ENCODE data around the gene AQP12B.

The AQP12B gene

DNA sequence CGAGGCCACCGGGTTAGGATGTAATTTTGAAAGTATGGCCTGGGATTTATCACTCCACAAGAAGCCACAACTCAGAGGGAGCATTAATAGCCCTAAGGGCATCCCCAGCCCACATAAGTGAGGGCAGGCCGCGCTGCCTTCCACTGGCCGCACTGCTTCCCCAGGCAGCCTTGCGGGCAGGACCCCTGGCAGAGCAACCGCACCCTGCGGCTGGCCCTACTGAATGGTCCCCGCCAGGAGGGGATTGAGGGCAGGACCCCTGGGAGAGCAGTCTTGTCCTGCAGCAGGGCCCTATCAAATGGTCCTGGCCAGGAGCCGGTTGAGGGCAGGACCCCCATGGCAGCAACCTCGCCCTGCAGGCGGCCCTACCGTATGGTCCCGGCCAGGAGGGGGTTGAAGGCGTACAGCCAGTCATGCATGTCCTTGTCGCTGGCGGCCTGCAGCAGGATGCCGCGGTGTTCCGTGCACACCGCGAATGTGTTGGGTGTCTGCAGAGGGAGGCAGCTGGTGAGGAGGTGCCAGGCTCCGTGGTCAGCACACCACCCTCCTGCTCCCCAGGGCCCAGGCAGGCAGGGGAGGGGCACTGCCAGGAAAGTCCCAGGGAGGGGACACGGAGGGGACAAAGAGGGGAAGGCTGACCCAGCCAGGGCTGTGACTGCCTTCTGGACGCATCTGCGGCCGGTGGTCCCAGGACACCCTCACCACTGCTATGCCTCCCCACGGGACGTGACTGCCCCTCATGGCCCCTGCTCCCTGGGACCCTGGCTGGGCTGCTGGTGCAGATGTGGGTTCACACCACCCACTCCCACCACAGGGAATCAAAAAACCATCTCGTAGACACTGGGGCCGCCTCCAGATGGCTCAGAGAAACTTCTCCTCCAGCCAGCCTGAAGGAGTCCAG lies 35.2 kb upstream of the AQP12B start:
- no peak for DNase-seq (ENCODE audit: low spot score)

DNA sequence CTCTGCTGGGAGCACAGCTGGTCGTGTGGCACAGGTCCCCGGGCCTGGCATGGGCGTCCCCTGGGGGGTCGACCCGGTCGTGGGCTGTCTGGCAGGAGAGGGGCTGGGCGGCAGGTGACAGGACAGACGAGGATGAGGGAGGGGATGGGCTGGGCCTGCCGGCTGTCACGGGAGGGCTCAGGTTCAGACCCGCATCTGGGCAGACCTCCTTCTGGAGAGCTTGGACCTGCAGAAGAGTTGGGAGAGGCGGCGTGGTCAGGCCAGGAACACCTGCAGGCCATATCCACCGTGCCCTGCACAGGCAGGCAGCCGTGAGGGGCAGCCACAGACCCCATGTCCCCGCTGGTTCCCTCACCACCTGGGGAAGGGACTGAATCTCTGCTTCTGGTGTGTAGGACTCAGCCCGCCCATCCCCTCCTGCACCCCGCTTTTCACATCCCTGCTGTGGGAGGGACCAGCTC lies 34.5 kb upstream of the AQP12B start:
- DNase-seq (ENCODE audit: low spot score) = no peak

DNA sequence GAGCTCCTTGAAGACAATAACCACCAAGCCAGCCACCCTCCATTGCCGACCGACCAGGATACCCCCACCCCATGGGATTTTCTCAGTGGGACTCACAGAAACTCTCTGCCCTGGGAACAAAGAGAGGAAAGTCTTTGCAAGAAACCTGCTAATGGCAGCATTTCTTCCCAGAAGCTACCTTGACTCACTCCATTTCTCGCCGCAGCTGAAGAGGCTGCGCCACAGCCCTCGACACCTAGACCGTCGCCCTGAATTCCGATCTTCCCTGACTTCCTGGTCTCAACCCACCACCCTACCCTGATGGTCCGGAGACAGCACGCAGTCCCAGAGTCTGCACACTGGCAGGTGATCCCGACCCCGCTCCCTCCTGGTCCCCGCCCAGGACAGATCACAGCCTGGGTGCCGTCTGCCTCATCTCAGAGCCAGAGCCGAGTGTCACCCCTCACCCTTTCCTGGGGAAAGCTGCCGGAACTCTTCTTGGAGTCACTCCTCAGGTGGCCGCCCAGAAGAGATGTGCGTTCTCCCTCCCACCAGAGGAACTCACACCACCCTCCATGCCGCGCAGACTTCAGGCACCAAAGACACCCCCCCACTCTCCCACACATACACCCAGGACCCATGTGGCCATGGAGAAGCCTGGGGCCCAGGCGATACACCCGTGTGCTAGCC lies 33.6 kb upstream of the AQP12B start:
- no peak for DNase-seq (ENCODE audit: low spot score)

DNA sequence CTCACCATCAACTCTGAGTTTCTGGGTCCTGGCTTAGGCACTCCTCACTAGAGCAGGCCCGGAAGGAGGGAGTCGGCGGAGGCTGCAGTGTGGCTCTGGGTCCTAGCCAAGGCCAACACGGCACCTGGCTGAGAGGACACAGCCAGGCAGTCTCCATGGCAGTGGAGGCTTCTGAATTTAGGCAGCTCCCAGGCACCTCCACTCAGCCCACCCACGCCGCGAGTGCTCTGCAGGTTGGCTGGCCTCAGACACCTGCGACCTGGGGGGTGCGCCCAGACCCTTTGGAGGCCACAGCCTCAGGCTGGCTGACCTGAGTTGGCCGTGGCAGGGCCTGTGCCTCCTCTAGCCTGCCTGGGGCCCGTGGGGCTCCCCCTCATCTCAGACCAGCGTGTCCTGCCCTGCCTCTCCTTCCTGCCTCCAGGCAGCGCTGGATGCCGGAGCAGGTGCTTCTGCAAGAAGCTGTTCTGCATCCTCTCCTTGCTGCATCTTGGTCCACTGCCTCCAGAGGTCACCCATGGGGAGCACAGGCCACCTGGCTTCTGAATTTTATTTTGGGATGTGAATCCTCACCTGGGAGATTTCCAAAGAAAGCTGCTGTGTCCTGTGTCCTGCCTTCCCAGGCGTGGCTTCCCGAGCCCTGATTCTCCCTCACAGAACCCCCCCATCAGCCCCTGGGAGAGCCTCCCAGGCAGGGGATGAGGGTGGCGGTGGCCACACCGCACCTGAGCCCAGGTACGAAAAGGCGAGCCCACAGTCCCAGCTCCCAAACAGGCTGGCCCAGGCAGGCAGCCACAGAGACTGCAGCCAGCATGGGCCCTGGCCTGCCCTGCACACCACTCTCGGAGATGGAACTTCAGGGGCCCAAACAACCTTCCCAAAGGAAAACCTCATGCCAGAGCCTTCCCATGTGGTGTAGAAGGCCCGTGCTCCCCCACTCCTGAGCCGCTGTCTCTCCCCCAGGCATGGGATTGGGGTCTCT lies 32.4 kb upstream of the AQP12B start:
- no peak for DNase-seq (ENCODE audit: low spot score)

DNA sequence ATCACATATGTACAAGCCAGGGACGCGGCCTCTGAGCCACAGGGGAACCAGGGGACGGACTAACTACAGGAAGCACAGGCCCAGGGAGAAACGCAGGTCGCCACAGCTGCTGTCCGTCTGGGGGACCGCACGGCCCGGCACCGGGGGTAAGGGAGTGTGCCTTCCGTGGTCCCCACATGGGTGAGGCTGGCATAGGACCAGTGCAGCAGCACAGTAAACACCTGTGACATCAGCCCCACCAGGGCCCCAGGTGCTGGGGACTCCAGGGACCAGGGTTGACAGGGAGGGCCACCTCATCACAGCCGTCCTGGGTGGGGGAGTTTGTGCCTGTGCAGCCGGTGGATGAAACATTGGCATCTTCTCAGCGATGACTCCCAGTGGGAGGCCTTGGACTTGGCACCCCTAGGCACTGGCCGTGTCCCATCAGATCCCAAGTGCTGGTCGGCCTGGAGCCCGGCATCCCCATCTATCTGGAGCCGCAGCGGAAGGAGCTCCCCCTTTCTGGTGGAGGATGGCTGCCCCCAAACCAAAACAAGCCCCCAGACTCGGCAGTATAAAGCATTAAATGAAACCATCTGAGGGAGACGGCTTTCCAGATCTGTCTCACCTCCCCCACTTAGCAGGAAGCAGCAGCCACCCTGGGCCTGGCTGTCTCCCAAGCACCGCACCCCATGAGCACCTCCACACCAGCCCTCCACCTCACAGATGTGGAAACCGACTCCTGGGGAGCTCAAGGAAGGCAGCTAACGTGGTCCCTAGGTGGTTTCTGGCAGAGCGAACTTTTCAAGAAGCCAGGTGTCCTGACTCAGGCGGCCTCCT lies 31.5 kb upstream of the AQP12B start:
- DNase-seq (ENCODE audit: low spot score) = no peak

DNA sequence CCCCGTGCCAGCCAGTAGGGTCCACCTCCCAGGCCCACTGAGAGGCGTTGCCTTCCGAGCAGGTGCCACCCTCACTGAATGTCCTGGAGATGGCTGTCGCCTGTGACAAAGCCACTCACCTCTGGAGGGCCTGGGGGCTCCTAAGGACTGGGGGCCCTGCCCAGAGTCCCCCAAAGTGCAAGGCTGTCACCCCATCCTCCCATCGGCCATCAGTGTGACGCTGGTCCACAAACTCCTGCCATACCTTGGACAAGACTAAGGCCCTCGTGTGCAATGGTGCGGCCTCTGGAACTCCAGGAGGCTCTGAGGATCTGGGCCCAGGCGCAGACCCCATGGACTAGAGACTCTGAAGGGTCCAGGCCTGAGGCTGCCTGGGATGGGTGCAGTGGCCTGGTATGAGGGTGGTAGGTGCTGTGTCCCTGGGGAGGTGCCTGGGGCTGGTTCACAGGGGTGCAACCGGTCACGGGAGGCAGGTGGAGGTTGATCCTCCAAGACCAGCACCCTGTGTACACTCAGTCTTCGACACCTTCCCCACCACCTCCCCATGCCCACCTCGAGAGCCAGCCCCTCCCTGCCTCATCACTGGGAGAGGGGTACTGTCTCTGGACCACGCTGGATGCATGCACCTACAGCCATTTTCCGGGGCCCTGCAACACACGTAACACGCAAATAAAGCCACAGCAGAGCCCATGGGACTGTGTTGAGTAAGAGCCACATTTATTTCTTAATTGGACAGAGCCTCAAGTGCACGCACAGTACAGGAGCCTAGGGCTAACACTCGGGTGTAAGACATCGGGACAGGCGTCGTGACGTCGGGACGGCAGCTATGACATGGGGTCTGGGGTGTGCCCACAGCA lies 30.6 kb upstream of the AQP12B start:
- no peak for DNase-seq (ENCODE audit: low spot score)

DNA sequence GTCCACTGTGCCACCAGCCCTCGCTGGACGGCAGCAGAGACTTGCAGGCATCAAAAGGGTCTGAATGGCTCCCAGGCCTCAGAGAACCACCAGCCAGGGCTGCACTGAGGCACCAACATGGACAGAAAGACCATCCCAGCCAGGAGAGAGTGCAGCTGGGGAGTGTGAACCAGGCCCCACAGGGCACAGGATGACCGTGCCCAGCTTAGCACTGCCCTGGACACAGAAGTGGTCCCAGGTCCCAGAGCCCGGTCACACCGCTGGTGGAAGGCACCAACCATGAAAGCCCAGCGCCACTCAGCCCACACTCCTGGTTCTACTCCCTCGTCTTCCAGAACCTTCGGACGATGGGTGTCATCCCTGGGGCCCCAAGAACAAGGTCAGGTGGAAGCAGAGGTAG lies 29.4 kb upstream of the AQP12B start:
- no peak for DNase-seq (ENCODE audit: low spot score)

DNA sequence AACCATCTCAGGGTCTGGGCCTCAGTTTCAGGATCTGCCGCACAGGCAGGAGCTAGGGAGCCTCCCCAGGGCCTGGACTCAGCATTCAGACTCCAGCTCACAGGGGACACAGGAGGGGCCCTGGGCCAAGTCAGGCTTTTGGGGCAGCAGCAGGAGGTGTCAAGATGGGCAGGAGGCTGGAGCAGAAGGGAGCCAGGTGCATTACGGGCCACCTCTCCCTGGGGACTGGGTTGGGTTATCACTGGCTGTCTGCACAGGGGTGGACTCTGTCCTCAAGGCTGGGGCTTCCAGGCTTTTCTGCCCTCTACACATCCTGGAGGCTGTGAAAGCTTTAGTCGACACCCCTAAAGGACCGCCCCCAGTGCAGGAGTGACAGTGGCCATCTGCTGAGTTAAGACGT lies 29.0 kb upstream of the AQP12B start:
- no peak for DNase-seq (ENCODE audit: low spot score)

DNA sequence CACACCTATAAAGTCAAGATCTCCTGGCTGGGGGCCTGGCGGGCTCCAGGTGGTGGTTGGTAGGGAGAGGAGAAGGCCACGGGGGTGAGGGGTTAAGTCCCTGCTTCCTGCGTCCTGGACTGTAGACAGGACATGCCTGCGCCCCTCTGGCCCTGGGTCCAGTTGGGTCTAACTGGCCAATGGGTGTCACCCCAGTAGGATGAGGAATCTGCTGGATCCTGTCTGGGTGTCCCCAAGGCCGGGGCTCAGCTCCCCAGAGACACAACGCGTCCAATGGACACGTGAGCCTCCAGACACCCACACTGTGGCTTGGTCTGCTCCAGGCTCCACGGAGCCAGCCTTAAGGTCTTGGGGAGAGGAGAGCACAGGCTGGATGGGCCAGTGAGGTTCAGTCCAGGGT lies 28.6 kb upstream of the AQP12B start:
- no peak for DNase-seq (ENCODE audit: low spot score)

DNA sequence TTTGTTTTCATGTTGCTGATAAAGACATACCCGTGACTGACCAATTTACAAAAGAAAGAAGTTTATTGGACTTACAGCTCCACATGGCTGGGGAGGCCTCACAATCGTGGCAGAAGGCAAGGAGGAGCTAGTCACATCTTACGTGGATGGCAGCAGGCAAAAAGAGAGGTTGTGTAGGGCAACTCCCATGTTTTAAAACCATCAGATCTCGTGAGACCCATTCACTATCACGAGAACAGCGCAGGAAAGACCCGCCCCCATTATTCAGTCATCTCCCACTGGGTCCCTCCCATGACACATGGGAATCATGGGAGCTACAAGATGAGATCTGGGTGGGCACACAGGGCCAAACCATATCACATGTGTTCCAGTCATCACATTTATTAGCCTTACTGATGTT lies 25.8 kb upstream of the AQP12B start:
- DNase-seq (ENCODE audit: low spot score) = no peak

DNA sequence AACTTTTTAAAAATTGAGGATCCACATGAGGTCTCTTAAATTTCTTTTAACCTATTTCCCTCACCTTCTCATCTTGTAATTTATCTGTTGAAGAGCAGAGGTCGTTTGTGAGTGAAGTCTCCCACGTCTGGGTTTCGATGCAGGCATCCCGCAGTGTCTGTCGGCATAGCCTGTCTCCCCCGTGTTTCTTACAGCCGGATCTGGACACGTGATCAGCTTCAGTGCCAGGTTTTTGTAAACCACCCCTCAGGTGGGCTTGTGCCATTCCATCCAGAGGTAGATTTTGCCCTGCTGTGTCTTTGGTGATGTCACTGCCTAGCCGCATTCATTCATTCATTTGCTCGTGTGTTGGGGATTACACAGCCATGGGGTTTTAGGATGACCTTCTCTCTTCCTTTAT lies 25.1 kb upstream of the AQP12B start:
- no peak for DNase-seq (ENCODE audit: low spot score)

DNA sequence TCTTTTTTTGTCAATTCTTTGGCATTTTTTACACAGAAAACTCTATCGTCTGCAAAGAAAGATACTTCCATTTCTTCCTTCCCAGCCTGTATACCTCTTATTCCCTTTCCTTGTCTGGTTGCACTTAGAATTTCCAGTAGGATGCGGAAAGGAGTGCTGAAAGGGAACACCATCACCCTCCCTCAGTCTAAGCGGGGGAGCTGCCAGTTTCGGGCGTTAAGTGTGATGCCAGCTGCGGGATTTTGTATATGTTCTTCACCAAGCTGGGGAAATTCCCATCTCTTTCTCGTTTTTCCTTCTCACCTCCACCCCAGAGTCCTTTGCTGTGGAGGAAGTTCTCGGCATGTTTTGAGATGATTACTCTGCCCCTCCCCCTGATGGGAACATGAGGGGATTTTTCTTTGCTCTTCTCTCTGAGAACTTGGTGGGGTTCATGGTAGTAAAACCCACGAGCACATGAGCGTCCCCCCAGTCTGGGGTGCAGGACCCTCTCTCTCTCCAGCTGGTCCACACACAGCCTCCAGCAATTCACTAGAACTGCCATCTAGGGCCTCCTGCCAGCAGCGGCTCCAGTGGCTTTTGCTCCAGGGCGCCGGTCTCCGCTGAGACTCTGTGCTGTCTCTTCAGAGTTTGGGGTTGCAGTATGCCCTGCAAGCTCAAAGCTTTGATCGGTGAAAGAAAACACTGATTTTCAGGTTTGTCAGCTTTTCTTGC lies 24.5 kb upstream of the AQP12B start:
- DNase-seq (ENCODE audit: low spot score) = no peak

DNA sequence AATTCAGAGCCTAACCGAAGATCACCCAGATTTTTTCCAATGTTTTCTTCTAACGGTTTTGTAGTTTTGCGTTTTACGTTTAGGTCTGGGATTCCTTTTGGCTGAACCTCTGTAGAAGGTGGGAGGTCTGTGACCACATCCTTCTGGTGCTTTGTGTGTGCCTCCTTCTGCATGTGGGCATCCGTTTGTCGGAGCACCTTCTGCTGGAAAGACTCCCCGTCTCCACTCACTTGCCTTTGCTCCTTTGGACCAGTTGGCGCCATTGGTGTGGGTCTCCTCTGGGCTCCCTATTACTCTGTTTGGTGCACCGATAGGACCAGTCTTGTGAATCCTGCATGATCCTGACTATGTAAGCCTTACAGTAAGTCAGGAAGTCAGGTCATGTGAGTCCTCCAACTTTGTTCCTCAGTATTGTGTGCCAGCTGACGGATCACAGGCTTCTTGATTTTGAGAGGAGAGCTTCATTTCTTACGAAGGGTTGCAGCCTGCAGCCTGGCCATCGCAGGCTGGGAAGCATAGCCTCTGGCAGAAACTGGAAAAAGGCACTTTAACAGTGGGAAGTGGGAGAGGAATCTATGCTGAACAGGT lies 22.6 kb upstream of the AQP12B start:
- DNase-seq (ENCODE audit: low spot score) = no peak

DNA sequence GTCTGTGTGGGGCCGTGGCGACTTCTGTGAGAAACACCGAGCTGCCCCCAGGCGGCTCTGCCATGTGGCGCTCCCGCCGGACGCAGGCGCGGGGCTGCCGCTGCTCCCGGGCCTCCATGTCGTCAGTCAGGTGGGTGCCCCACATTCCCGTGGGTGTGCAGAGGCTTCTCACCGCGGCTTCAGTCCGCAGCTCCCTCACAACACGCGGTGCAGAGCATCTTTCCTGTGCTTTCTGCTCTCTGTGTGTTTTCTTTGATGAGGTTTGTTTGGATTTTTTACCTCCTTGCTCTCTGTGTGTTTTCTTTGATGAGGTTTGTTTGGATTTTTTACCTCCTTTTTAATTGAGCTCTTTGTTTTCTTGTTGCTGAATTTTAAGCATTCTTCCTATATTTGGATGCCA lies 22.0 kb upstream of the AQP12B start:
- DNase-seq (ENCODE audit: low spot score) = no peak

DNA sequence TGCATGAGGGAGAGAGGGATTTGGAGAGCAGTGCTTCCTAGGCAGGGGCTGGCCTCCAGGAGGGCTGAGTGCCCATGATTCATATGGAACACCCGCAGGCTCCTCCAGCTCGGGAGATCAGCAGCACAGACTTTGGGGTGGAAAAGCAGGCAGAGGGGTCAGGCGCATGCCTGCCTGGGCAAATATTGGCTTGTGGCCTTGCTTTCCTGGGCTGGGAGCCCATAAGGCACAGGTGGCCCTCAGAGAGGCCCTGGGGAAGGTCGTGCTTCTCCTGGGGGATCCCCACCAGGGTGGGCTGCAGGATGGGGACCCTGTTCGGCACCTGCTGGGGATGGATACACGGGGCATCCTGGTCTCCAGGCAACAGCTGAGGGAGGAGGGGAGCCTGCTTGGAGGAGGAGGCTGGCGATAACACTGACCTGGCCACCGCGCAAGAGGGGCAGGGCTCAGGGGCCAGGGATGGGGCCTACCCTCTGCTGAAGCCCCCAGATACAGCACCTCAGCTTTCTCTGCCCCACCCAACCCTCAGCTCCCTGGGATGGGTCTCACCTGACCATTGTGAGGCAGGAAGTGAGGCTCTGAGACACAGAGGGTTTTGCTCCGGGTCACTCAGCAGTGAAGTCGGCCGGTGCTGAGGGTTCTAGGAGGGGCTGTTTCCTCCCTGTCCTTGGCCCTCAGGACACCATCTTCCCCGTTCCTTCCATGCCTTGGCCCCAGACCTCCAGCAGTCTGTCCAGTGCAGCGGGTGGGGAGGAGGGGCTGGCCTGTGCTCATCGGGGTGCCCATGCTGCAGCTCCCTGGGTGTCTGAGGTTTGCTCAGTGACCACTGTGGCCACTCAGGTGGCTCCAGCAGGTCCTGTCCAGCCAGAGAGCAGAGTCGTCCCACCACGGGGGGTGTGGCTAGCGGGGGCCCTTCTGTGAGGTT lies 21.0 kb upstream of the AQP12B start:
- no peak for DNase-seq (ENCODE audit: low spot score)

DNA sequence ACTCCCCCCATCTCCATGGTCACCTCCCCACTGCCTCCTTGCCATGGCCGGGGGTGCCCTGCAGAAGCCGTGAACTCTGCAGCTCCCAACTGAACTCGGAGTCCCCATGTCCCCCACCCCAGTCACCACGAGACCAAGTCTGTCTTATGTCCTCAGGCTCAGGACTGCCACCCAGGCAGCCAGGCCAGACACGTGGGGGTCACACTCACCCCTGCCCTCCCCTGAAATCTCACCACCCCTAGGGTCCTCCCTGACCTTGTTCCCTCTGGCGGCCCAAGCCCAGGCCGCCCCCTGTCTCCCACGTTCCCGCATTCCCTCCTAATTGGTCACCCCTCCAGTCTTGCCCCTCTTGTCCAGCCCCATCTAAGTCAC lies 19.9 kb upstream of the AQP12B start:
- no peak for DNase-seq (ENCODE audit: low spot score)

DNA sequence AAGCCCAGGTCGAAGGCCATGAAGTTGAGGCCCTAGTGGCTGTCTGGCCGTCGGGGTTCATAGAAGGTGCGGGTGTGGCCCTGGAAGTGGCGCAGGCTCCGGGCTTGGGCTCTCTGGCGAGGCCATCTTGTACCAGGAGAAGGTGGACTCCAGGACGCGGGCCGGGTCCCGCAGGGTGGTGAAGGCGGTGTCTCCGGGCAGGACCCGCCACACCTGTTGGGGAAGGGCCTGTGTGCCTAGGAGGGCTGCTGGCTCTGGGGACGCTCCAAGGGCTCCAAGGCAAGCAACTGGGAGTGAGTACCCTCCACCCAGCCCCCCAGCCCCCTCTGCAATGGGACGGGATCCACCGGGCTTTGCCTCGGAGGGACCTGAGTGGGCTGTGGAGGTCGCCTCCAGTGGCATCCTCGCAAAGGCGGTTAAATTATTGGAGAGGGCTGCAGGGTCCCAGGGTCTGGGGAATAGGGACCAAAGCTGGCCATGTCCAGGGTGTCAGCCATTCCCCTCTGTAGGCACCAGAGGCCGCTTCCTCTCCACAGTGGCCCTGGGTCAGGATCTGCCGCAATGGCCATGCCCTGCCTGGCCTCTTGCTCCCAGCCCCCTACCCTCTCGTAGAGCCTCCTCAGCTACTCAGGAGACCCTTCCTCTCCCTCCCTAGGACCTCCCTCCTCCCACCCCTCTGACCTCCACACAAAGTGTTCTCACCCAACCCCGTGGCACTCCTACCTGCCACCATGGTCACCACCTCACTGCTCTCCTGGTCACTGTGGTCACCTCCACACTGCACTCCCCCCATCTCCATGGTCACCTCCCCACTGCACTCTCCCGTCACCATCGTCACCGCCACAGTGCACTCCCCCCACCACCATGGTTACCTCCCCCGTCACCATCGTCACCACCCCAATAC lies 19.3 kb upstream of the AQP12B start:
- DNase-seq (ENCODE audit: low spot score) = no peak

All from GM03348 (cell line).